RCC 7860 (cell line): ENCODE data around the gene TMEM150A.
A peak's percentile ranks its signal among the peaks of the same experiment; 100 is the strongest.
"Not testable (repeated sequence)": the region's sequence is repeated elsewhere in the genome, so short reads cannot be mapped to it uniquely, and the experiment has no call there.

Experiments used
- DNase-seq: peaks from one replicate; pipeline ENCODE4 v3.0.0-alpha.2; 2015; ENCODE audit warnings: low spot score
- FAIRE-seq: peaks from 2 replicates; lab custom pipeline; 2012; peaks lifted over from hg19 to GRCh38; lab: Jason Lieb, UNC

The TMEM150A gene, protein sequence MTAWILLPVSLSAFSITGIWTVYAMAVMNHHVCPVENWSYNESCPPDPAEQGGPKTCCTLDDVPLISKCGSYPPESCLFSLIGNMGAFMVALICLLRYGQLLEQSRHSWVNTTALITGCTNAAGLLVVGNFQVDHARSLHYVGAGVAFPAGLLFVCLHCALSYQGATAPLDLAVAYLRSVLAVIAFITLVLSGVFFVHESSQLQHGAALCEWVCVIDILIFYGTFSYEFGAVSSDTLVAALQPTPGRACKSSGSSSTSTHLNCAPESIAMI

DNA sequence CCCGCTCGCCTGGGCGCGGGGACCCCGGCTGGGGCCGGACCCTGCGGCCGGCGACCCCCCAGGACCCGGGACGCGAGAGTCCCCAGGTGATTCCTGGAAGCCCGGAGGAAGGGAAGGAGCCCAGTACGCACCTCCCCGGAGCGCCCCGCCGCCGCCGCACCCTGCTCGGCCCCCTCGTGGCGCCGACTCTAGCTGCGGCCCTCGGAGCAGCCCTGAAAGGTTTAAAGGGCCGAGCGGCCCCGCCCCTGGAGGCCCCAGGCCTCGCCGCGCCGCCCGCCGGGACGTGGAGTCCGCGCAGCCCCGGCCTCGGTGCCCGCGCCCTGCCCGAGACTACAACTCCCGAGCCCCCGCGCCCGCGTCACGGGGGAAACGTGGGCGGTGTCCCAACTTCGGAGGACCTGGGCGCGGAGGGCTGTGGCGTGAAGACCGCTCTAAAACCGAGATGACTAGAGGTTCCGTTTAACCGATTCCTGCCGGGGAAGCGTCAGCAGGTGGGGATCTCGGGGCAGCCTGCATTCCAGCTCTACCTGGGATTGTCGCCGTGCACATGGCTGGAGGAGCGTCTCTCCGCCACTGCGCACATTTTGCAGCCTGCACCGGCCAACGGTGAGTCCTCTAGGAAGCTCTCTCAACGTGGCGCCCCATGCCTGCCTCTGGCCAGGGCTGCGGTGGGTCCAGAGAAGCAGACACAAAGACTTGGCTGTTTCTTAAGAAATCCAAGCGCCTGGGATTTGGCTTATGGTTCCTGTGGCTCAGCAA is at the start of gene TMEM150A:
Gene TMEM150A (minus strand): TSS at position 223 of the 759 bp plus-strand sequence. CDS start 750 bp downstream, outside the sequence.
- peak; percentile 66 for DNase-seq
- no peak for FAIRE-seq

DNA sequence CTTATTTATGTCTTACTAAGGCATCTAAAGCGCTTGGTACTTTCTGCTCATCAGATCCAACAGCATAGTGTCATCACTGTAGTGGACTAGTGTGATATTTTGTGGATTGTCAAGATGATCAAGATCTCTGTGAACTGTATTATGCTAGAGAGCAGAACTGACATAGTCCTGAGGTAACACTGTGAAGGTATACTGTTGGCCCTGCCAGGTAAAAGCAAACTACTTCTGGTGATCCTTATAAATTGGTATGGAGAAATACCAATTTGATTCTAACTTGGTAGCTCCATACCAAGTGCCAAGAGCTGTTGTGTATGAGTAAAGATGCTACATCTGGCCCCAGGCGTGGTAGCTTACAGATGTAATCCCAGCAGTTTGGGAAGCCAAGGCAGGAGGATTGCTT is 49.6 kb upstream of the TMEM150A start:
- DNase-seq (no peak), FAIRE-seq (no peak)

DNA sequence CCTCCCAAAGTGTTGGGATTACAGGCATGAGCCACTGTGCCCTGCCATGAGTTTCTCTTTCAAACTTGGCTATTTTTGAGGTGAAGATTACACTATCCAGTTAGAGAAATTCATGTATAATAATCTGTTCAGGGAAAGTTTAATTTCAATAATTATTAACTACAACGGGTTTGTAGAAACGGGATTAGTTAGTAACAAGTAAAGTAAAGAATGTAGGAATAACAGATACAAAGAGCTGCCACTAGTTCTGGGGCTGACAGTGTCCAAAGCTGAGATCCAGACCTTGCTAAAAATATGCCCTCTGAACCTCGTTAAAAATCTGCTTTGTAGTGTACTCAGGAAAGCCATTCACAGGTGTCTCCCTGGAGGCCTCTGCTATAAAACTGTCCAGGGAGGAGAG is 48.6 kb upstream of the TMEM150A start:
- FAIRE-seq (no peak), DNase-seq (no peak)

DNA sequence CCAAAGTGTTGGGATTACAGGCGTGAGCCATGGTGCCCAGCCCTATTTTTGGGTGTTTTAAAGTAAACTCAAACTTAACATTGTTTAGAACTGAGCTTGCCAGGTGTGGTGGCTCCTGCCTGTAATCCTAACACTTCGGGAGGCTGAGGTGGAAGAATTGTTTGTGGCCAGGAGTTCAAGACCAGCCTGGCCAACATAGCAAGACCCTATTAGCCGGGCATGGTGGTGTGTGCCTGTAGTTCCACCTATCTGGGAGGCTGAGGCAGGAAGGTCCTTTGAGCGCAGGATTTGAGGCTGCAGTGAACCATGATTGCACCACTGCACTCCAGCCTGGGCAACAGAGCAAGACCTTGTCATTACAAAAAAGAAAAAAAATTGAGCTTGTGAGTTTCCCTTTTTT is 48.0 kb upstream of the TMEM150A start:
- FAIRE-seq, result no peak
- no peak for DNase-seq

GRCh38 chr2:85649201-85650190 is 47.0 kb upstream of the TMEM150A start:
- FAIRE-seq, result no peak

GRCh38 chr2:85648619-85649018 is 46.1 kb upstream of the TMEM150A start:
- DNase-seq (no peak), FAIRE-seq (no peak)

More at GRCh38 chr2:85649201-85650190, 47.0 kb upstream of the TMEM150A start:
- DNase-seq, result no peak

GRCh38 chr2:85647823-85648526 is 45.5 kb upstream of the TMEM150A start:
- FAIRE-seq (no peak), DNase-seq (no peak)

- FAIRE-seq (no peak), DNase-seq (no peak)
Measured at GRCh38 chr2:85646166-85646565, 43.7 kb upstream of the TMEM150A start.

GRCh38 chr2:85644909-85645308 is 42.4 kb upstream of the TMEM150A start:
- FAIRE-seq (no peak), DNase-seq (no peak)

GRCh38 chr2:85642725-85643124 is 40.2 kb upstream of the TMEM150A start:
- FAIRE-seq (no peak), DNase-seq (no peak)

DNA sequence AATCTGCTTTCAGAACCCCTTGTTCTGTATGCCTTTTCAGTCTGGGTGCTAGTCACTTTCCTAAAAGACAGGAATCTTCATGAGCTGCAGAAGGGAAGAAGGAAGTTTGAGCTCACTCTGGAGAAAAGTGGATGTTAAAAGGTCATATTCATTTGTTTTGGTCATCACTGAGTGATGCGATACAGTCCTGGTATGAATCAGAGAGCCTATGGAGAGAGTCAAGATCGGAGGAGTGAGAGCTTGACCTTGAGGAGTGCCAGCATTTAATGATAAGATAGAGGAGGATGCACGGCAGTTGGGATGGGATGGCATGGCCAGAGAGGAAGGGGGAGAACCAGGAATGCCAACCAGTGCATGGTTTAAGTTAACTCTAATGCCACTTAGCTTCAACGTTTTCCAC is 33.1 kb upstream of the TMEM150A start:
- FAIRE-seq, result no peak
- no peak for DNase-seq

GRCh38 chr2:85635011-85635410 is 32.5 kb upstream of the TMEM150A start:
- FAIRE-seq, result no peak
- no peak for DNase-seq

GRCh38 chr2:85631316-85631715 is 28.8 kb upstream of the TMEM150A start:
- no peak for DNase-seq
- no peak for FAIRE-seq

DNA sequence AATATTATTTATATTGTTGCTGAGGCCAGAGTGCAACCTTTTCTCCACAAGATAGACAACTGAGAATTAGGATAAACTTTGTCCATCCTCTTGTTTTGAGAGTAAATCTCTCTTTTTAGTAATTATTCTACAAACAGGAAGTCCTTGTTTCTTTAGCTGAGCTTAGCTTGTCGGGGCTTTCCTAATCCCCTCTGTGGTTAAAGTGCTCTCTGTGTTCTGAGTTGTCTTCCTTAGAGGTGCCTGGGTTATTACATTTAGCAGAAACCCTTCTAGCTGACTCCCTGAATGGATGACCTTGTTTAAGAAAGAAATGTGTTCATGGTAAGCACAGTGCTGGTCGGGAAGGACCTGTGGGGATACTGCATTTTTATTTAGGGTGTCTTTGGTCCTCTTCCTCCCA is 26.2 kb upstream of the TMEM150A start:
- FAIRE-seq, result no peak
- no peak for DNase-seq

- DNase-seq (no peak), FAIRE-seq (no peak)
Measured at GRCh38 chr2:85623991-85624390, 21.5 kb upstream of the TMEM150A start.

DNA sequence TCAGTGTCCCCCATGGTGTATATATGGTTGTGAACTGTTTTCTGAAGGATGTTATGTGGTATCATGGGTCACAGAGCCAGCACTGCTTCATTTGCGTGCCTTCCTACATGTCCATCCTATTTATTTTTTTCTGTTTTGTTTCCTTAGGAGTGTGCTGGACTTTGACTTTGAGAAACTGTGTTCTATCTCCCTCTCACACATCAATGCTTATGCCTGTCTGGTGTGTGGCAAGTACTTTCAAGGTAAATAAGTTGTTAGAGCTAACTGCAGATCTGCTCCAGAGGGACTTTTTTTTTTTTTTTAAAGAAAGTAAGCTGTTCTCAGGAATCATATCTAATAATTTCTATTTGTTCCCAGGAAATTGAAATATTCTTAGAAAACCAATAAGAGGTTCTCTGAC is 18.8 kb upstream of the TMEM150A start:
- FAIRE-seq (no peak), DNase-seq (no peak)

- FAIRE-seq (no peak), DNase-seq (no peak)
Measured at GRCh38 chr2:85619617-85620016, 17.1 kb upstream of the TMEM150A start.

- not testable (repeated sequence) for DNase-seq, FAIRE-seq
Measured at GRCh38 chr2:85617723-85618122, 15.2 kb upstream of the TMEM150A start.

DNA sequence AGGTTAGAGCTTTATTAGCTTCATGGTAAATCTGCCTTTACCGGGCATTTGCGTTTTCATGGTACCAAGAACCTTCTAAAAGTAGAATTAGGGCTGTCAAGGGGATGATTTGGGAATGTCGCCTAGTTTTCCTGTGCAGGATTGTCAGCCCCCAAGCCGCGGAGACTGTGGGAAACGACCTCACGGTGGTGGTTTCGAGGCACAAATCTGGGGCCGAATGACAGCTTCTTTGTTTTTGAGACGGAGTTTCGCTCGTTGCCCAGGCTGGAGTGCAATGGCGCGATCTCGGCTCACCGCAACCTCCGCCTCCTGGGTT is 12.9 kb upstream of the TMEM150A start:
- DNase-seq (no peak), FAIRE-seq (no peak)

GRCh38 chr2:85614757-85615156 is 12.3 kb upstream of the TMEM150A start:
- FAIRE-seq, DNase-seq: not testable (repeated sequence)
